Breast epithelium (tissue), 4 donors: ENCODE measurements around the gene ANO2. TPM values are rescaled to one million over a fixed set of nuclear protein-coding genes. Genes with fewer than 3 reads are reported as not detected.
"Not testable (repeated sequence)": the region's sequence is repeated elsewhere in the genome, so short reads cannot be mapped to it uniquely, and the experiment has no call there.

Experiments
- DNase-seq, 2 donors: peaks; one replicate each; pipeline ENCODE4 v3.0.0-alpha.2; 2019; ENCODE audit warnings: low spot score in 2 of 2
- H3K27ac ChIP-seq, 2 donors: fragments of 200-600 bp; sonication (generic) in 1 of 2; one replicate each; pipeline ENCODE4 v1.5.1; 2016 to 2019; ENCODE audit warnings: mild to moderate bottlenecking in 1 of 2
- H3K27me3 ChIP-seq, 2 donors: fragments of 200-600 bp; sonication (generic) in 1 of 2; one replicate each; pipeline versions ENCODE4 v1.5.1 to v1.6.0; 2017 to 2019; ENCODE audit warnings: control low read depth in 1 of 2, mild to moderate bottlenecking in 1 of 2
- H3K36me3 ChIP-seq: fragments of 200-600 bp; one replicate; pipeline ENCODE4 v1.5.1; 2019
- H3K4me1 ChIP-seq, 2 donors: fragments of 200-600 bp; sonication (generic); one replicate each; pipeline ENCODE4 v1.5.1; 2016 to 2019; ENCODE audit warnings: control low read depth in 1 of 2
- H3K4me3 ChIP-seq, 3 donors: fragments of 200-600 bp; sonication (generic); 1 replicate in 2 of 3; 2 replicates in 1 of 3; pipeline ENCODE4 v1.5.1; 2016 to 2019; ENCODE audit warnings: mild to moderate bottlenecking in 3 of 3, moderate library complexity in 2 of 3
- H3K9me3 ChIP-seq, 2 donors: fragments of 200-600 bp; sonication (generic) in 1 of 2; one replicate each; pipeline ENCODE4 v1.5.1; 2016 to 2019; ENCODE audit warnings: control low read depth in 1 of 2
- POLR2A ChIP-seq: fragments of 450-650 bp; IDR thresholded peaks from one replicate; pipeline ENCODE4 v1.6.1; 2016; ENCODE audit warnings: antibody characterized with exemption, mild to moderate bottlenecking, moderate library complexity
- POLR2AphosphoS5 ChIP-seq, 3 donors: sonication (generic); formaldehyde crosslinking; IDR thresholded peaks; one replicate each; pipeline ENCODE4 v1.6.1; 2017; ENCODE audit warnings: antibody characterized with exemption in 3 of 3
- intact Hi-C: fragments of 100-400 bp; cut with DNase I; formaldehyde crosslinking; loops from one replicate; pipeline ENCODE4 v1.15.1; 2023; ENCODE audit warnings: low total_unique reads
- total RNA-seq, 3 donors: library from RNA; depleted of rRNA; stranded (reverse); fragments of >200 nt; gene quantifications; one replicate each; pipeline ENCODE4 v1.1.0, GENCODE V29; 2016
- TF ChIP-seq, protein P1 (sequence below), 3 donors: fragments of 450-650 bp; IDR thresholded peaks; one replicate each; pipeline ENCODE4 v1.5.1; 2016 to 2017; ENCODE audit warnings: antibody characterized with exemption in 3 of 3, mild to moderate bottlenecking in 3 of 3, moderate library complexity in 3 of 3

Gene ANO2
- total RNA-seq, 3 donors from 2014 or later = 5.0 to 33.1 (median 16.8) TPM

DNA sequence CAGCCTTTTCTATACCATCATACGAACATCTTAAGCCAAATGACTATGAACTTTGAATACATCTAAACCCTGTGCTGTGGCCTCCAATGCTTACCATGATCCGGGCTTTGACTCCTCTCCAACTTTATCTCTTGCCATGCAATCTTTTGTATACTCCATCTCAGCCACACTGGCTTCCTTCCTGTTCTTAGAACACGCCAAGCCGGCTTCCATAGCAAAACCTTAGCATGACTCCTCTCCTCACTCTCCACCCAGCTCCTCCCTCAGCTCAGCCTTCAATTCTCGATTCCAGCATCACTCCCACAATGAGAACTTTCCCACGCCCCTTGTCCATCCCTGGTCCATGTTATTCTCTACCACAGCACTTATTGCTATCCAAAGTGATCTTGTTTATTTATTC, 284.8 kb downstream of the ANO2 start:
- no peaks in the 10 kb centered on the region for H3K4me1 ChIP-seq
- TF ChIP-seq, protein P1, sequence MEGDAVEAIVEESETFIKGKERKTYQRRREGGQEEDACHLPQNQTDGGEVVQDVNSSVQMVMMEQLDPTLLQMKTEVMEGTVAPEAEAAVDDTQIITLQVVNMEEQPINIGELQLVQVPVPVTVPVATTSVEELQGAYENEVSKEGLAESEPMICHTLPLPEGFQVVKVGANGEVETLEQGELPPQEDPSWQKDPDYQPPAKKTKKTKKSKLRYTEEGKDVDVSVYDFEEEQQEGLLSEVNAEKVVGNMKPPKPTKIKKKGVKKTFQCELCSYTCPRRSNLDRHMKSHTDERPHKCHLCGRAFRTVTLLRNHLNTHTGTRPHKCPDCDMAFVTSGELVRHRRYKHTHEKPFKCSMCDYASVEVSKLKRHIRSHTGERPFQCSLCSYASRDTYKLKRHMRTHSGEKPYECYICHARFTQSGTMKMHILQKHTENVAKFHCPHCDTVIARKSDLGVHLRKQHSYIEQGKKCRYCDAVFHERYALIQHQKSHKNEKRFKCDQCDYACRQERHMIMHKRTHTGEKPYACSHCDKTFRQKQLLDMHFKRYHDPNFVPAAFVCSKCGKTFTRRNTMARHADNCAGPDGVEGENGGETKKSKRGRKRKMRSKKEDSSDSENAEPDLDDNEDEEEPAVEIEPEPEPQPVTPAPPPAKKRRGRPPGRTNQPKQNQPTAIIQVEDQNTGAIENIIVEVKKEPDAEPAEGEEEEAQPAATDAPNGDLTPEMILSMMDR (IDR thresholded peaks at IDR 0.05) = no peak
- TF ChIP-seq POLR2AphosphoS5 (IDR thresholded peaks at IDR 0.05) (no peak), POLR2A (no peak)
- no peaks in the 10 kb centered on the region for H3K27me3 ChIP-seq
- no peak overlapping the region for H3K27ac ChIP-seq
- no peak for DNase-seq
- no peaks in the 10 kb centered on the region for H3K9me3 ChIP-seq
- H3K4me3 ChIP-seq = no peak overlapping the region
- H3K36me3 ChIP-seq = no peaks in the 10 kb centered on the region
- intact Hi-C loops = no loop called here

- H3K9me3 ChIP-seq, H3K27ac ChIP-seq, H3K36me3 ChIP-seq, H3K4me1 ChIP-seq, H3K4me3 ChIP-seq, intact Hi-C loops, DNase-seq, H3K27me3 ChIP-seq: not testable (repeated sequence)
Measured at GRCh38 chr12:5658339-5658941, 286.6 kb downstream of the ANO2 start.

- TF ChIP-seq POLR2A = no peak
- TF ChIP-seq, protein P1 (IDR thresholded peaks at IDR 0.05) = no peak
- TF ChIP-seq POLR2AphosphoS5 (IDR thresholded peaks at IDR 0.05) = no peak
- H3K9me3 ChIP-seq = no peaks in the 10 kb centered on the region
- peaks cover 0 to 2% of the 10 kb centered on the region in 2 donors for H3K27me3 ChIP-seq
- DNase-seq = no peak
- H3K36me3 ChIP-seq = no peaks in the 10 kb centered on the region
- intact Hi-C loops = no loop called here
- no peak overlapping the region for H3K27ac ChIP-seq
- H3K4me1 ChIP-seq = no peaks in the 10 kb centered on the region
- H3K4me3 ChIP-seq = no peak overlapping the region
Measured at GRCh38 chr12:5656836-5657235, 288.2 kb downstream of the ANO2 start.

DNA sequence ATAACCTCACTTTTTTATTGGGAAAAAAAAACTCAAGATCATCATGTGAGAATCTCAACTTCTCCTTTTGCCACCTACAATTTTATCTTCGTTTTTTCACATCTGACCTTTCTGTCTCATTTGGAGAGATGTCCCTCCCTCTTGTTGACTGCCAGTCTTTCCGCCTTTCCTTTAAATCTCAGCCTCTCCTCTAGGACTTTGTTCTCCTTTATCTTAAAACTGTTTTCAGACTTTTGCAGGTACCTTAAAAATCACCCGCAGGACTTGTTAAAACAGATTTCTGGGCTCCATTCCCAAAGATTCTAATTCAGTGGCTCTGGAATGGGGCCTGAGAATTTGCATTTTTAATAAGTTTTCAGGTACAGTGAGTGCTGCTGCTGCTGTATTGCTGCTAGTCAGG, 289.9 kb downstream of the ANO2 start:
- H3K4me1 ChIP-seq = no peaks in the 10 kb centered on the region
- no peak for TF ChIP-seq POLR2A
- TF ChIP-seq, protein P1 (IDR thresholded peaks at IDR 0.05) = no peak
- no peak for TF ChIP-seq POLR2AphosphoS5 (IDR thresholded peaks at IDR 0.05)
- H3K27me3 ChIP-seq = peaks cover 0 to 2% of the 10 kb centered on the region in 2 donors
- DNase-seq = no peak
- no peak overlapping the region for H3K27ac ChIP-seq
- no peaks in the 10 kb centered on the region for H3K36me3 ChIP-seq
- no peaks in the 10 kb centered on the region for H3K9me3 ChIP-seq
- no peak overlapping the region for H3K4me3 ChIP-seq
- intact Hi-C loops = loop anchor here (2.0 kb wide), 1 partner anchor 42 kb away; no protein-coding TSS in a partner anchor

- Histone ChIP-seq H3K9me3 (no peaks in the 10 kb centered on the region), H3K27ac (no peak overlapping the region), H3K4me3 (no peak overlapping the region), H3K36me3 (no peaks in the 10 kb centered on the region), H3K27me3 (peaks cover 0 to 2% of the 10 kb centered on the region in 2 donors), H3K4me1 (no peaks in the 10 kb centered on the region)
- intact Hi-C loops = loop anchor here (2.0 kb wide), 1 partner anchor 41 kb away; no protein-coding TSS in a partner anchor
- TF ChIP-seq POLR2AphosphoS5 (IDR thresholded peaks at IDR 0.05) = no peak
- TF ChIP-seq, protein P1 (IDR thresholded peaks at IDR 0.05) = no peak
- no peak for TF ChIP-seq POLR2A
- no peak for DNase-seq
Measured at GRCh38 chr12:5654019-5654418, 291.0 kb downstream of the ANO2 start.
